ENCODE results near the gene PHLDA1.

Gene PHLDA1

GRCh38 chr12:76049575-76050251, 18.1 kb upstream of the PHLDA1 start:
- no peak for TF ChIP-seq GATA3 (IDR thresholded peaks at IDR 0.05; ENCODE audit: low read depth, low read length)
- TF ChIP-seq GATA2 (IDR thresholded peaks at IDR 0.05; ENCODE audit: low read depth, low read length) = no peak

- no peak for TF ChIP-seq GATA3 (IDR thresholded peaks at IDR 0.05; ENCODE audit: low read depth, low read length)
- TF ChIP-seq GATA2 (IDR thresholded peaks at IDR 0.05; ENCODE audit: low read depth, low read length) = no peak
Observed at GRCh38 chr12:76047742-76048141, 16.2 kb upstream of the PHLDA1 start.

GRCh38 chr12:76047060-76047459, 15.5 kb upstream of the PHLDA1 start:
- TF ChIP-seq GATA2 (IDR thresholded peaks at IDR 0.05; ENCODE audit: low read depth, low read length) (no peak), GATA3 (IDR thresholded peaks at IDR 0.05; ENCODE audit: low read depth, low read length) (no peak)

DNA sequence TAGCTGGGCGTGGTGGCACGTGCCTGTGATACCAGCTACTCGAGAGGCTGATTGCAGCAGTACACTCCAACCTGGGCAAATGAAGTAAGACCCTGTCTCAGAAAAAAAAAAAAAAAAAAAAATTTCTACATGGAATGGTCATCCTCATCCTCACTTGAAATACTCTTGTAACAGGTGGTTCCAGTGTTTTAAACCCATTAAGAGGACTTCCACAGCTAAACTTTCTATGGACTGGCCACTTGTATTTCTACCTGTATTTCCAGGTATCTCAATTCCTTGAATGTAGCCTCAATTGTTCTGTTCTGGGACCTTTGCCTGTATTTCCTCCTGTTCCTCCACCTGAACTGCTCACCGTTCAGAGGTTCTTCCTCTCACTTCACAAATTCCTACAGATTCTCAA, 11.8 kb upstream of the PHLDA1 start:
- TF ChIP-seq GATA3 (IDR thresholded peaks at IDR 0.05; ENCODE audit: low read depth, low read length) (no peak), GATA2 (IDR thresholded peaks at IDR 0.05; ENCODE audit: low read depth, low read length) (no peak)

- no peak for TF ChIP-seq GATA3 (IDR thresholded peaks at IDR 0.05; ENCODE audit: low read depth, low read length)
- TF ChIP-seq GATA2 (IDR thresholded peaks at IDR 0.05; ENCODE audit: low read depth, low read length) = no peak
Observed at GRCh38 chr12:76042147-76042546, 10.6 kb upstream of the PHLDA1 start.

- TF ChIP-seq GATA2 (IDR thresholded peaks at IDR 0.05; ENCODE audit: low read depth, low read length) (no peak), GATA3 (IDR thresholded peaks at IDR 0.05; ENCODE audit: low read depth, low read length) (no peak)
Observed at GRCh38 chr12:76041406-76041805, 9.8 kb upstream of the PHLDA1 start.

GRCh38 chr12:76040461-76040860, 8.9 kb upstream of the PHLDA1 start:
- no peak for TF ChIP-seq GATA3 (IDR thresholded peaks at IDR 0.05; ENCODE audit: low read depth, low read length)
- TF ChIP-seq GATA2 (IDR thresholded peaks at IDR 0.05; ENCODE audit: low read depth, low read length) = no peak

GRCh38 chr12:76038176-76038575, 6.6 kb upstream of the PHLDA1 start:
- TF ChIP-seq GATA3 (IDR thresholded peaks at IDR 0.05; ENCODE audit: low read depth, low read length) (no peak), GATA2 (IDR thresholded peaks at IDR 0.05; ENCODE audit: low read depth, low read length) (no peak)

DNA sequence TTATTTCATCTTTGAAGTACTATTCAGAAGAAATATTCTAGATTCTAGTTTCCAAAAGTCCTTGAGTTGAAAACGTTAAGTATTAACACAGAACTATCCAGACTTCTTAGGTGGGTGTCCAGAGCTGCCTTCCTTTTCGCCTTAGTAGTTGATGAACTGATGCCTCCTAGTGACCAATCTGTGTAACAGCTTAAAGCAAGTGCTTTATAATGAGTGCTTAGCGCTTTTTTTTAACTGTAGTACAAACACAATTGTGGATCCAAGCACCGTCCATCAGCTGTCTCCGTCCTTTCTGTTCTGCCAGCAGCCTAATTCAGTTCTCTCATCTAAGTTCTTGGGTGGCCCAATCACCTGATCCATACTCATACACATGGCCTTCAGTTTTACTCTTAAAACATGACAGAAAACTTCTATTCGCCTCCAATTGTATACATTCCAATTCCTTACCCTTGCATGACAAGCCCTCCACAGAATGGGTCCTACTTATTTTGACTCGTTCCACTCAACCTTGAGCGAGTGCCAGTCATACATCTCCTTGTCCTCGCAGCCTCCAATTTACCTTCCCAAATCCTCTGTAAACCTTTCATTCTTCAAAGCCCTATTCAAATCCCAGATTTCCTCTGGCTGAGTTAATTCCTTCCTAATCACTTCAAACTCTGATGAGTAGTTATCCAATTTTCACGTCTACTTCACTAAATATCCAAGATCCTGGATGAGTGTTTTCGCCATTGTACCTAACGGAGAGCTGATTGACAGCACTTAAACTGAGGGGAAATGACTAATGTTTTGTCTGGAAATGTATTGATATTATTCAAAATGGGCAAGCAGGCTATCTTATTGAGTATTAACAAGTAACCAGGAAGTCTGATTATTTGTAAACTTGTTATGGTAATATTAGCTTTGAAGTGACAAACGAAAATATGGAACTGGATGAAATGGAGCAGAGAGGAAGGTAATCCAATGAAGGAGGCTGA, 5.8 kb upstream of the PHLDA1 start:
- TF ChIP-seq GATA2 (IDR thresholded peaks at IDR 0.05; ENCODE audit: low read depth, low read length) = no peak
- no peak for TF ChIP-seq GATA3 (IDR thresholded peaks at IDR 0.05; ENCODE audit: low read depth, low read length)

GRCh38 chr12:76035045-76035444, 3.5 kb upstream of the PHLDA1 start:
- TF ChIP-seq GATA2 (IDR thresholded peaks at IDR 0.05; ENCODE audit: low read depth, low read length) (no peak), GATA3 (IDR thresholded peaks at IDR 0.05; ENCODE audit: low read depth, low read length) (no peak)

GRCh38 chr12:76033081-76034011, 1.8 kb upstream of the PHLDA1 start:
- no peak for TF ChIP-seq GATA2 (IDR thresholded peaks at IDR 0.05; ENCODE audit: low read depth, low read length)
- TF ChIP-seq GATA3 (IDR thresholded peaks at IDR 0.05; ENCODE audit: low read depth, low read length) = no peak

GRCh38 chr12:76032043-76032981, 736 bp upstream of the PHLDA1 start:
- TF ChIP-seq GATA2 (IDR thresholded peaks at IDR 0.05; ENCODE audit: low read depth, low read length) (no peak), GATA3 (IDR thresholded peaks at IDR 0.05; ENCODE audit: low read depth, low read length) (no peak)

GRCh38 chr12:76031081-76031413, 529 bp downstream of the PHLDA1 start:
- no peak for TF ChIP-seq GATA3 (IDR thresholded peaks at IDR 0.05; ENCODE audit: low read depth, low read length)
- TF ChIP-seq GATA2 (IDR thresholded peaks at IDR 0.05; ENCODE audit: low read depth, low read length) = no peak
